CD4-positive, alpha-beta T cell treated with Interleukin-6 at 100 ng/mL for 8 hours (primary cell): ENCODE data around the gene ATP13A3.

ENCODE experiments used
- DNase-seq: peaks from one replicate; pipeline ENCODE4 v3.0.0-alpha.2; 2020; ENCODE audit warnings: mixed read lengths, low spot score

The ATP13A3 gene

DNA sequence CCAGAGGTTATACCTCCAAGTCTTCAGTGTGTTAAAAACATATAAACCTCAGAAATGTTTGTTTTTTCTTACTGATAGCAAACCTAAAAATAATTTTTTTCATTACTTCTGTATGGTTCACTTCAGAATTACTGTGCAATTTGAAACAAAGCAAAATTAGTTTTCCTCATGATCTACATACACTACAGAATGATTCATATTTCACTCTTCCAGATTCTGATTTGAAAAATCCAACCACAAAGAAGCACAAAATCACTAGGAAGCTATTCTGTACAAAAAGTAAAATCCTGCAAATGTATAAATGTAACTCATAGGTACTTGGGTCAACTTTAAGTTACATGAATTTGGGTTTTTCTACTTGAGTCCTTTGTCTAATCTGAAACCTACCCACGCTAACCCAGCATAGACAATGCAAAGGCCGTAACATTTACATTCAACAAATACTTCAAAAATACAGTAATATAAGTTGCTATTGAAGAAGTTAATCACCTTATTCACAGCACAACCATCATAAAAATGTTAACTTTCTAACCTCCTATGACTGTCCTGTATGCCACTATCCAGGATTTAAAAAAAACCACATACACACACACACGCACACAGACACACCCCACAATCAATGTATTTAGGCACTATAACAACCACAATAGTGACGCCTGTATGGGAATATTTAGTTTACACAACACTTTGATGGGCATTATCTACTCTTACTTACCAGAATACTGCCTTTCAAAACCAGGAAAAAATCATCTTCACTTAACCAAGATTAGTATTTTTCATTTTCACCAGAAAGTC lies 11.5 kb downstream of the ATP13A3 start:
- DNase-seq = no peak

DNA sequence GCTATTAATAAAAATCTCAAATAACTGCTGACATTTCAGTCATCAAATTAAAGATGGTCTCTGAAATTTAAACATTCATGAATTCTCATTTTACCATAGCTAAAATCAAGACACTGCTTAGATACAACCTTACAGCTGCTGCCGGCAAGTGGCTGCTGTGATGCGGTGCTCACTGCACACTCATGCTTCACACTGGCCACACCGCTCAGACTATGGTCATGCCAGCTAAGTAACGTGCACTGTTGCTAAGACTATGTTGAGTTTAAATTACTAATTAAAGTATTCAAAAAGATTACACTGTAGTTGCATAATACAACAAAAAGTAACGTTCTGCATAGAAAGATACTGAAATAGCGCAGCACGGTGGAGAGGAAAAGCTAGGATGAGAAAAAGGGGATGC lies 12.1 kb downstream of the ATP13A3 start:
- no peak for DNase-seq

DNA sequence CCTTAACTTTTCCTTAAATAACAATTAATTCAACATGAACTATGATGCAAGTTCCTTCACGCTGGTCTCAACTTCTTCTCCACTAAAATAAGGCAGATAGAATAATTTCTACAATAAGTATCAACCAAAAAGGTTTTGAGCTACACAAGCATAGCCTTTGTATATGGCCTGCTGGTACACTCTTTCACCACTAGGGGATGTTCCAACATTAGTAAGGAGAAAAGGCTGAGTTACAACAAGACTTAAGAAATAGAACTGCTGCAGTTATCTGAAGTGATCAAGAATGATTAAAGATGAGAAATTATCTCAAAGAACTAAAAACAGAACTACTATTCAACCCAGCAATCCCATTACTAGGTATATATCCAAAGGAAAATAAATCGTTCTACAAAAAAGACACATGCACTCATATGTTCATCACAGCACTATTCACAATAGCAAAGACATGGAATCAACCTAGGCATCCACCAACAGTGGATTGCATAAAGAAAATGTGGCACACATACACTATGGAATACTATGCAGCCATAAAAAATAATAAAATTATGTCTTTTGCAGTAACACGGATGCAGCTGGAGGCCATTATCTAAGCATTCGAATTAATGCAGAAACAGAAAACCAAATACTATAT lies 14.4 kb downstream of the ATP13A3 start:
- peak; percentile 58 for DNase-seq

DNA sequence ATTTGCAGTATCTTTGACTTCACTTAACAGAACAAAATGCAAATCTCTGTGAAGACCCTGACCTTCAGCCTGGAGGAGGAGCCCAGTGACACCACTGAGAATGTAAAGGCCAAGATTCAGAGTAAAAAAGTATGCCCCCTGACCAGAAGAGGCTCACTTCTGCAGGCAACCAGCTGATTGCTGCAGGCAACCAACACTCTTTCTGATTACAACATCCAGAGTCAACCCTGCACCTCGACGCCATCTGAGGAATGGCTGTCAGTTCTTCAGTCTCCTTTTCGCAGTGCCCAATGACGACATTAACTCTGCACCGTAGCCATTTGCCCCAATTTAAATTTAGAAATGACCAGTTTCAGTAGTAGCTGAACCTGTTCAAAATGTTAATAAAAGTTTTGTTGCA lies 14.9 kb downstream of the ATP13A3 start:
- DNase-seq = no peak

DNA sequence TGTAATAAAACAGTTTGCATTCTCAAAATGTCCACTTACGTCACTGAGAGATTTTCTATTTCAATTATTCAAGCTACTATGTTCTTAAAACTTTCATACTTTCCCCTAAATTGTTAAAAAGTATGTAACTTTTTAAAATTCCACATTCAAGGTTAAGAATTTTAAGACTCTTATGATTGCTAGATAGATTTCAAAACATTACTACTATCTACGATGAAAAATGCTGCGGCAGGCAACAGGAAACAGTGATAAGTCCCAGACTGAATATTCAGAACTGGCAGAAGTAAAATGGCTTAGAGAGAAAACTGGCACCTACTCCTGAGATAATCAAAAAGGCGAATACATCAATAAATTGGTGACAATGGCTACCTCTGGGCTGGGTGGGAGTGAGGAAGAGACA lies 16.2 kb downstream of the ATP13A3 start:
- DNase-seq = no peak

DNA sequence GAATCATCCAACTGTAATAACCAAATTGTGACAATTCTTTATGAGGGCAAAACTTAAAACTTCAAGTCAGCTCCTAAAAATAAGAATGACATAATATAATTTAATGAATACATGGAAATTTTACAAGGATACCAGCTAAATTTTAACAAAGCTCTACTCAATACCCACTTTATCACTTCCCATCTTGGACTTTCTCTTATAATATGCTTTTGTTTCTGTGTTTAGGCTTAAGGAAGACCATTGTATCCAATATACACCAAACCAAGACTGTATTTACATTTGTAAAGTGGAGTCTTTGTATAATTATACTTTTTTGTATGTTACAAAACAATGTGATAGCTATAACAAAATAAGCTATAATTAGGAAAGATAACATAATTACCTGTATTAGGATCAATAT lies 16.8 kb downstream of the ATP13A3 start:
- no peak for DNase-seq

DNA sequence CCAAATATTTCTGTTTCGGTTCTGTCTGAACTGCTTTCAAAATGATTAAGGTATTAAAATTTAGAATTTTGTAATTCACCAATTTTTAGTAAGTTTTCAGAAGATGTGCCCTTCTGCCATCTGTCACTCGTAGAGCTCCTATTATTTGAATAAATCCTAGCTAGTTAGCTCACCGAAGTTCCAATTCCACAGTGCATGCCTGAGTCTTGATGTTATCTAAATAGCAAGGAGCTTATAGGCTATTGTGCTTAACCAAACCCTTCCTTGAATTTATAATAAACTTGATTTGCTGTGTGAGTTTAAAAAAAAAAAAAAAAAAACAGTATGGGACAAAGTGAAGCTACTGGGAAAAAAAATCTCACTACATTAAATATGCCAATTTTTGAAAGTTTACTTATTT lies 18.7 kb downstream of the ATP13A3 start:
- DNase-seq = no peak

DNA sequence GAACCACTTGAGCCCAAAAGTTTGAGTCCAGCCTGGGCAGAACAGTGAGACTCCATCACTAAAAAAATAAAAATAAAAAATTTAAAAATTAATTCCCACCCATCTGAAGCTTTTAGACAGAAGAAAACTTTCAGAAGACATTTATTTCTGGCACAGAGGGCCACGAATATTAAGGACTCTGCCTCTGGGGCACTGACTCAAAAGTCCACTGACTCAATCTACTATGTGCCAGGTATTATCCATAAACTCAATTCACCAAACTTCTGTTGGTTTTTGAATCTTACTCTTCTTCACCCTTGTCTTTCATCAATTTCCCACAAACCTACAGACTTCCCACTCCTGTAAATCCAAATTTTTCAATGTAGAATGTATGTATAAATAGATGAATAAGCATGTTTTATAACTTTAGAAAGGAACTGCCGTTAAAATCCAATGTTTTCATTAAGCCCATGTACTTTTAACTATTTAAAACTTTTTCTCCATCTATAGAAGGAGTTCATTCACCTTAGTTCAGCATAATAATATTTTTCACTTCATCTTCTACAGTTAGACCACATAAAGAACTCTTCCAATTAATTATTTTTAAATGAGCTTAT lies 19.9 kb downstream of the ATP13A3 start:
- no peak for DNase-seq

DNA sequence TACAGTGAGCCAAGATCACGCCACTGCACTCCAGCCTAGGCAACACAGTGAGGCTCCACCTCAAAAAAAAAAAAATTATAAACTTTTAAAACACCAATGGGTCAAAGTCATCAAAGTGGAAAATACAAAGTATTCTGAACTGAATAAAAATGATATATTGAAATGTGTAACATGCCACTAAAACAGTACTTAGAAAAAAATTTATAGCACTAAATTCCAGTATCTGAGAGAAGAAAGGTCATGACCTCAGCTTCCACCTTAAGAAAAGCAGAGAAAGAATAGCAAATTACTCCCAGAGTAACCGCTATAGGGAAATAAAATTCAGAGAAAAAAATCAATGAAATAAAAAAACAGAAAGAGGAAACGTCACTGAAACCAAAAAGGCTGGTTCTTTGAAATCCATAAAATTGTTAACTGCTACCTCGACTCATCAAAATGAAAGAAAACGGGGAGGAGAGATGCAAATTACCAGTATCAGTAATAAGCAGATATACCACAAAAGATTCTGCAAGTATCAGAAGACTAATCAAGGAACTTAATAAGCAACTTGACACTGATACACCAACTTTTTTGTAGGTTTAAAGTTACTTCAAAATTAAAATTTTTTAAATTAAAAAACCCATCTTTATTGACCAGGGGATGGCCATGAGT lies 20.8 kb downstream of the ATP13A3 start:
- DNase-seq = no peak

DNA sequence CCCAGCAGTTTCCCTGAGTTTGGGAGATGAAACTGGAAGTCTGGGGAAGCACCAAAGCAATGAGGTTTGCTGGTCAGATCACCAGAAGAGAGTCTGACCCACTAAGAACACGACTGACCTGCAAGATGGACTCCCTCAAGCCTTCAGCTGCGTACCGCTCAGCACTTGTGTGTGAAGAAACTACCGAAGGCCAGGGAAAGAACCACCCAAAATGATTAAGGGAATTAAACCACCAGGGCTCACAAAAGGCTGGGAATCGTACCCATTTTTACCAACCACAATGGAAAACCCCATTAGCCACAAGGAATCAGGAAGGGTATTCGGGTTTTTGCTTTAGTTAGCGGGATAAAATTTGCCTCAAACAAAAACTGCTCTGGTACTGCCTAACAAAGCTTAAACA lies 21.6 kb downstream of the ATP13A3 start:
- DNase-seq = no peak

DNA sequence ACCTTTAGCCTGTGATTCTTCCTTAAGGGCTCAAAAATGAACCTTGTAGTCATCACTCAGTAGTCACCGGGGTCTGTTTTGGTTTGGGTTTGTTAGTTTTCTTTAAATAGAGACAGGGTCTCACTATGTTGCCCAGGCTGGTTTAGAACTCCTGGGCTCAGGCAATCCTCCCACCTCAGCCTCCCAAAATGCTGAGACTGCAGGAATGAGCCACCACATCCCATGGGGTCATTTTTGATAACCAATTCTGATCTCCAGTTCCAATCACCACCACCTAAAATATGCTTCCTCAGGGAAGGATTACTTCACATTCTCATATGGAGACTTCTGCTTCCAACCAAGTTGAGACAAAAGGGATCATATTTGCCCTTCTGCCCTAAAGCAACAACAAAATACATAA lies 22.1 kb downstream of the ATP13A3 start:
- no peak for DNase-seq

DNA sequence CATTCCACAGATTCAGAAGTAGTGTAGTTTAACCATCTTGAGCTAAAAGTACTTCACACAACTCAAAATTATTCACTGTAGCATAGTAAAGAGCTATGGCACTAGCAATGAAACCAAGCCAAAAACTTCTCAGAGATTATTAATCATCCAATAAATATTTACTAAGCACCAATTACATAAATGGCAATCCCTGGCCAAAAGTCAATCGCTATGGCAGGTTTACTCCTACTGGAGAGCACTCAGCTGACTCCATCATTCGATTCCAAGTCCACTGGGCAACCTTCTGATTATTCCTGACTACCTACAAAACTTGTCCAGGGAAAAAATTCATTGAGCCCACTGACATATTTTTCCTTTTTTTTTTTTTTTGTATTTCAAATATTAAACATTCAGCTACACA lies 23.9 kb downstream of the ATP13A3 start:
- no peak for DNase-seq

DNA sequence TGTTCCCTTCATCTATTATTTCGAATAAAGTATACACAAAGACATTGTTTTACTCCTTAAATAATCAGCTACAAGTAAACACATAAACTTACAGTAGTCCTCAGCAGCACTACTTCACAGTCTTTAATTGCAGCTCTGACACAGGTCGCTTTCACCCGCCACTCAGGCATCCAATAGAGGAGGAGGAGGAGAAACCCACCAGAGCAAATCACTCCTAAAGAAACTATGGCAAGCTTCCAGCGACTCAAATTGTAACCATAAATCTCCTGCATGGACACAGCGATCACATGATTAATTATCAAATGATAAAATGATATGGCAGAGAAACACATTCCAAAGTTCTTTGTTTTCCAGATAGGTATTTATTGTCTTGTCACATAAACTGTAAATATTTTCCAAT lies 26.2 kb downstream of the ATP13A3 start:
- DNase-seq = no peak

DNA sequence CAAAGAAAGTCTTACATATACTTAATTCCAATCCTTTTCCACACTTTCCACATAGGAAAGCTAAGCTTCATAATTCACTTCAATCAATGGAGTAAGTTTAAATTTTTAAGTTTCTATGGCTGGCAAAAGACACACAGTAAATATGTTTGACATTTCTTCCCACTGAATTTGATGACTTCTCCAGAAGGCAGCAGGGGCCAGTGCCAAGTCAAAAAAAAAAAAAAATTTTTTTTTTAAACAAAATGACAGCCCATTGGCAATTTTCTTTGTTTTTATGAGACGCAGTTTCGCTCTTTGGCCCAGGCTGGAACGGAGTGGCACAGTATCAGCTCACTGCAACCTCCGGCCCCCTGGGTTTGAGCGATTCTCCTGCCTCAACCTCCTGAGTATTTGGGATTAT lies 28.7 kb downstream of the ATP13A3 start:
- DNase-seq = no peak

DNA sequence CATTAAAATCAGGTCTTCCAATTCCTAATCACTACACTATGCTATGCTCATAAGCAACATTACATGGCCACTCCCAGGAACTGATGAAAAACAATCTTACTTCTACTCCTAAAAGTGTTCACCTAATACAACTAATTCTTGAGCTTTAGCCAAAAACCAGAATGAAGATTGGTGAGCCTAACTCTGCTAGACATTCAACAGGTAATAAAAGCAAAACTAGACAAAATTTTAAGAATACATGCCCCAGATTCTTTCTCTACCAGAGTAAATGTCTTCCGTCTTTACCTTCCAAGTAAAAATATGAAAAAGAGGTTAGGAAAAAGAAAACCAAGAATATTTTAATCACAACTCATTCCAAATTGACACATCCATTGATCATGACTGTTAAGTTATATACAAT lies 31.3 kb downstream of the ATP13A3 start:
- DNase-seq = no peak

DNA sequence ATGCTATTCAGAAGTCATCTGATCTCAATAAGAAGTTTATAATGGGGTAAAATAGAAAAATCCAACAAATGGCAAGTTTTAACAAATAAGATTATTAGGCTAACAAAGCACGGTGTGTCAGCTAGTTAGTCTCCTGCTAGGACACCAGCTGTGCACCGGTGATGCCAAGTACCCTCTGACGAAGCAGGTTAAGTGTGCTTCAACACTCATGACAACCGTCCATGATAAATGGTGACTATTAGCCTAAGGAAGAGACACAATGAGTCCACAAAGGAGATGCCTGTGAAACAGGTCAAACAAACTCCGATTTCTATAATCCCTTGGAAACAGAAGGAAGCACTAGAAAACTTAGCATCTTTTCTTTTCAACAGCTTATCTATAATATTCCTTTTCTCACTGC lies 36.5 kb downstream of the ATP13A3 start:
- no peak for DNase-seq

DNA sequence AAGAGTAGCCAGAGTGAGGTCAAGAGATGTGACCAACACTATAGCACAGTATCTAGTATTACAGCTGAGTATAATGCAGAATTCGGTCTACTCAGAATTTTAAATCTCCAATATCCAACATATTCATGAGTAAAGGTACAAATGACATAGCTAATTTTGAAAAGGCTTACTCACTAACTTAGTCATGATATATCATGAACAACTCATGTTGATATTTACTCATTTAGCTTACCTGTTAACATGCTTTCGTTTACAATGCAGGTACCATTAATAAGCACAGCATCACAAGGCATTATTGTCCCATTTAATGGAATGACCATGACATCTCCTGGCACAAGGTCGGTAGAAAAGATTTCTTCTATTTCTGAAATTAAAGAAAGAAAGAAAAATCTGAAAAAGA lies 36.9 kb downstream of the ATP13A3 start:
- DNase-seq = no peak

DNA sequence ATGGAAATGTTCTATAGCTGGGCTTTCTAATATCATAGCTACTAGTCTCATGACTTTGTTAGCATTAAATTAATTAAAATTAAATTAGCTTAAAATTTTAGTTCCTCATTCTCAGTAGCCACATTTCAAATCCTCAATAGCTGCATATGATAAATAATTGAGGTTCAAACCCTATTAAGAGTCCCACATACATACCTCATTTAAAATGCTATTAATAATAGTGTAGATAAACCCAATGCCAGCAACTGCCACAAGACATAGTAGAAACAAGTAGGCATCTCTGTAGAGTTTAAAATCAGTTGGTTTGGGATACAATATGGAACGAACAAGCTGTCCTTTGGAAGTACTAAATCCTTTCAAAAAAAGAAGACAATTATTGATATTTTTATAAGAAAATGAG lies 39.1 kb downstream of the ATP13A3 start:
- DNase-seq = no peak

DNA sequence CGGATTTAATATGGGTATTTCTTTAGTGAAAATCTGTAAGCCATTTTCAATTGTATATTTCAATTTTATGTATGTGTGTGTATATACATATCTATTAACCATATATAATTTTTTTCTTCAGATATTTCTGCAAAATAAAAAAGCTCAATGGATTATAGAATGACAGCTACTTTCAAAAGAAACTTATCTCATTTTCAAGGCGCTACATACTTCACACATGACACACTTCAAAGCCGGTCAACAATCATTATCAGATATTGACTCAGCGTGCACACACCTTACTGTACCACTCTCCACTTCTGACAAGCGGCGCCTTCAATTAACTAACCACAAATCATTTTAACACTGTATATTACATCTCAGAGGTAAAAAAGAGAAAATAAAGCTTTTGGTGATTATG lies 39.6 kb downstream of the ATP13A3 start:
- no peak for DNase-seq

DNA sequence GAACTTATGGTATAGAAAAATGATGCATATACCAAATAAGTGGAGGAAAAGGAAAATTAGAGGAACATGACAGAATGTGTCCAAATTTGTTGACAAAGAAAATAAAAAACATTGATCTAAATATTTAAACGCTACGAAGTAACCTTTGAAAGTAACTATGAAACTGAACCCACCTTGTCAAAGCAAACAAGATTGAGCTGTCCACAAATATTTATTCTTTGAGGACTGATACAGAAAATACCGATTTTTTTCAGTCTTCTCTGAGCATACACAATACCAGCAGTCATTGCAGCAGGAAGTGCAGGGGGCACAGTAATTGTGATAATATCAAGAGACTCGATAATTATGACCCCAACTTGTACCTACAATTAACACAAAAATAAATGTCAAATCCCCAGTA lies 40.0 kb downstream of the ATP13A3 start:
- DNase-seq = no peak

DNA sequence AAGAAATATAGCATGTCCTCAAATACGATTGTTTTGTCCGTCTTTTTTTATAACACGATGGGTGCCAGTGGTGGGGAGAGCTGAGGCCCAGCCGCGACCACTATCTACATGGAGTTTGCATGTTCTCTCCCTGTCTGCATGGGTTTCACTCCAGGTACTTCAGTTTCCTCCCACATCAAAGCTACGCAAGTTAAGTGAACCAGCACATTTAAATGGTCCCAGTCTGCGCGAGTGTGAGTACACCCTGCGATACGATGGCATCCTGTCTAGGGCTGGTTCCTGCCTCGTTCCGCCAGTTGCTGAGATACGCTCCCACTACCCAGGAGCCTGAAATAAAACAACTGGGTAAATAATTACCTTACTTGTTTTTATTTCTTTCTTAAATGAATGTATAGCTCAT lies 40.6 kb downstream of the ATP13A3 start:
- DNase-seq = no peak

DNA sequence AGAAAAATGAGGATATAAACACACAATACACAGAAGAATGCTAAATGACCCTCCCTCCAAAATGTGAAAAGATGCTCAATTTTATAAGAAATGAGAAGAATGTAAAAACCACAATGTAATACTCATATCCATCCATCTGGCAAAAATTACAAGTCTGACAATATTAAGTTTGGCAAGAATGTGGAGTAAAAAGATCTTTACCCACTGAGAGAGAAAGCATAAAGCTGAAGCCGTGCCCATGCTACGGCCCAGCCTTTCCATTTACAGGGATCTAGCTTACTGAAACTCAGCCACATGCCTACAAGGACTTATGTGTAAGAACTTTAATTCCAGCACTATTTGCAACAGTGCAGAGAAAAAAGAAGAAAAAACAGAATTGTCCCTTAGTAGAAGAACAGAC lies 42.9 kb downstream of the ATP13A3 start:
- no peak for DNase-seq

DNA sequence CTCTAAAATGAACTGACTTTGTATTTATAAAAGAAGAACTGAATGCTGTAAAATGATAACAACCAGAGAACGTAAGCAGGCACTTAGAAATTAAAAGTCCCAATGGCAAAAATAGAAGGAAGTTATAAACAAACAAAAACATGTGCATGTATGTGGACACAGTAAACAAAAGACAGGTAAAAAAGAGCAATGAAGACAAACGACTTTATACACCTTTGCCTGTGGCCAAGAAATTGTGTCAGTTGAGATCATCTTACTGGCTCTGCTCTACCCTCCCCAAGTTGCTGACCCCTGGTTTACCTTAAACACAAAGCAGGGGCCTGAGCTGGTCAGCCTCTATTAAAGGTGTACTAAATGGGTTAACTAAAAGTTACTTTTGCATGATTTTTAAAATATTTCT lies 46.0 kb downstream of the ATP13A3 start:
- no peak for DNase-seq
